Cardiac atrium fibroblast (primary cell): ENCODE measurements around the gene IL20. TPM values are rescaled to one million over a fixed set of nuclear protein-coding genes. Genes with fewer than 3 reads are reported as not detected.

Experiments
- total RNA-seq: library from RNA; depleted of rRNA; stranded (reverse); fragments of >200 nt; gene quantifications from 2 replicates; pipeline ENCODE4 v1.2.3, GENCODE V29; 2015

Gene IL20
- not detected in 2 replicates for total RNA-seq

GRCh38 chr1:206864939-206865671 lies at the start of gene IL20:
TSS of gene IL20 (plus strand) at chr1:206865623. CDS start at chr1:206865853, 230 bp downstream.

GRCh38 chr1:206897175-206897574 lies 31.8 kb downstream of the IL20 start, which contains the start of gene IL24:
TSS of gene IL24 (plus strand) at chr1:206897443. CDS start at chr1:206897833, 390 bp downstream.

Other genes with a start within 250 kb of the IL20 start
- 6.9 and 16.4 TPM in 2 replicates for gene DYRK3, start 230.1 kb upstream of the IL20 start, total RNA-seq
- 38.5 and 52.7 TPM in 2 replicates for gene MAPKAPK2, start 180.7 kb upstream of the IL20 start, total RNA-seq
- not detected in 2 replicates for gene IL19, start 94.8 kb upstream of the IL20 start, total RNA-seq
- not detected in 2 replicates for gene IL10, start 93.1 kb upstream of the IL20 start, total RNA-seq
- 0.81 TPM in 1 of 2 replicates, not detected in the other for gene IL24, start 31.8 kb downstream of the IL20 start, total RNA-seq
- gene FCMR, start 56.3 kb downstream of the IL20 start, total RNA-seq, result 1.8 and 8.1 TPM in 2 replicates
- not detected in 2 replicates for gene PIGR, start 80.8 kb downstream of the IL20 start, total RNA-seq
- gene FCAMR, start 104.8 kb downstream of the IL20 start, total RNA-seq, result not detected in 2 replicates
- not detected in 2 replicates for gene C1orf116, start 167.1 kb downstream of the IL20 start, total RNA-seq
- gene YOD1, start 185.6 kb downstream of the IL20 start, total RNA-seq, result 3.8 and 4.5 TPM in 2 replicates
- gene PFKFB2, start 187.7 kb downstream of the IL20 start, total RNA-seq, result 0.72 and 2.4 TPM in 2 replicates
- gene C4BPB, start 223.2 kb downstream of the IL20 start, total RNA-seq, result not detected in 2 replicates
- under 0.01 TPM in 1 of 2 replicates, not detected in the other for gene C4BPA, start 238.6 kb downstream of the IL20 start, total RNA-seq